Endothelial cell of umbilical vein (primary cell): ENCODE results near the gene ZNF688. TPM values are rescaled to one million over a fixed set of nuclear protein-coding genes. Genes with fewer than 3 reads are reported as not detected.

Experiments used
- BruUV-seq: library from RNA; stranded (reverse); fragments of 400-500 nt; replicated peaks from 2 replicates; lab custom pipeline; 2021; lab: Mats Ljungman, UMichigan
- CTCF ChIA-PET: fragments of 300-600, 350-600 bp; sonication (Branson Sonifier 250); formaldehyde crosslinking; loops from one replicate; lab custom pipeline; 2021; ENCODE audit warnings: antibody characterized with exemption, inconsistent platforms; lab: Charles Lee
- POLR2A ChIA-PET: fragments of 300-600, 350-600 bp; sonication (Branson Sonifier 250); formaldehyde crosslinking; loops from one replicate; lab custom pipeline; 2021; ENCODE audit warnings: antibody characterized with exemption, inconsistent platforms; lab: Charles Lee
- DNase-seq: peaks from one replicate; pipeline ENCODE4 v3.0.0-alpha.2; 2011; ENCODE audit warnings: low read depth, low spot score
- FAIRE-seq: peaks from 2 replicates; lab custom pipeline; 2011; peaks lifted over from hg19 to GRCh38; lab: Jason Lieb, UNC
- H2AFZ ChIP-seq: 2 replicates; pipeline ENCODE4 v1.6.0; 2012; ENCODE audit warnings: low read depth, low read length, control low read depth, inconsistent platforms
- H3K27ac ChIP-seq: 2 replicates; pipeline ENCODE4 v1.5.1; 2011; ENCODE audit warnings: low read depth, mild to moderate bottlenecking, control low read depth, low read length, moderate library complexity; ENCODE audit not compliant: insufficient read depth
- H3K27me3 ChIP-seq, 2 experiments: 2 replicates each; pipeline versions ENCODE4 v1.6.0 to v1.6.1; 2011; ENCODE audit warnings: low read length in 2 of 2, mixed read lengths in 1 of 2; ENCODE audit not compliant: control insufficient read depth in 2 of 2, insufficient read depth in 2 of 2
- H3K36me3 ChIP-seq, 2 experiments: 2 replicates in 1 of 2; 3 replicates in 1 of 2; pipeline ENCODE4 v1.5.1; 2011; ENCODE audit warnings: low read length in 2 of 2, mild to moderate bottlenecking in 1 of 2, moderate library complexity in 1 of 2; ENCODE audit not compliant: control insufficient read depth in 2 of 2, insufficient read depth in 2 of 2; ENCODE audit errors: extremely low read depth in 1 of 2
- H3K4me1 ChIP-seq: 3 replicates; pipeline ENCODE4 v1.5.1; 2011; ENCODE audit warnings: mild to moderate bottlenecking, low read length; ENCODE audit not compliant: control insufficient read depth, insufficient read depth; ENCODE audit errors: extremely low read depth
- H3K4me2 ChIP-seq: 2 replicates; pipeline ENCODE4 v1.6.1; 2011; ENCODE audit warnings: low read length, control low read depth, mixed read lengths; ENCODE audit not compliant: insufficient read depth
- H3K4me3 ChIP-seq, 3 experiments: fragments of 200-600 bp in 1 of 3; sonication (generic), shearing (Covaris generic) in 1 of 3; replicated peaks in 1 of 3; 2 replicates each; pipeline ENCODE4 v1.5.1; 2011 to 2016; ENCODE audit warnings: control low read depth in 3 of 3, low read length in 3 of 3, mild to moderate bottlenecking in 2 of 3, inconsistent platforms in 1 of 3, low read depth in 1 of 3, moderate library complexity in 1 of 3; ENCODE audit not compliant: insufficient read depth in 1 of 3
- H3K79me2 ChIP-seq: 2 replicates; pipeline ENCODE4 v1.6.0; 2012; ENCODE audit warnings: low read length, inconsistent platforms; ENCODE audit not compliant: control insufficient read depth, insufficient read depth
- H3K9ac ChIP-seq: replicated peaks from 2 replicates; pipeline ENCODE3; 2011; ENCODE audit warnings: low read length, control low read depth; ENCODE audit not compliant: insufficient read depth; ENCODE audit errors: extremely low read depth
- H3K9me1 ChIP-seq: replicated peaks from 3 replicates; pipeline ENCODE4 v1.6.0; 2011; ENCODE audit warnings: mild to moderate bottlenecking, low read length; ENCODE audit not compliant: control insufficient read depth, insufficient read depth; ENCODE audit errors: extremely low read depth
- H3K9me3 ChIP-seq: replicated peaks from 2 replicates; pipeline ENCODE4 v1.5.1; 2012; ENCODE audit warnings: low read length, inconsistent platforms; ENCODE audit not compliant: control insufficient read depth, insufficient read depth
- H4K20me1 ChIP-seq: replicated peaks from 2 replicates; pipeline ENCODE3; 2011; ENCODE audit warnings: mild to moderate bottlenecking, low read length; ENCODE audit not compliant: control insufficient read depth, insufficient read depth; ENCODE audit errors: extremely low read depth
- CTCF ChIP-seq, 2 donors: IDR thresholded peaks; 1 replicate in 1 of 2; 2 replicates in 1 of 2; pipeline ENCODE4 v1.5.1; 2011; ENCODE audit warnings: low read length in 2 of 2, mild to moderate bottlenecking in 2 of 2, moderate library complexity in 2 of 2, control low read depth in 1 of 2, inconsistent platforms in 1 of 2, low read depth in 1 of 2; ENCODE audit not compliant: insufficient read depth in 1 of 2; ENCODE audit errors: extremely low read depth in 1 of 2
- GATA2 ChIP-seq: IDR thresholded peaks from 2 replicates; pipeline ENCODE4 v1.7.0; 2011; ENCODE audit warnings: low read depth, mild to moderate bottlenecking, moderate library complexity, mixed read lengths, low read length; ENCODE audit not compliant: insufficient read length, insufficient read depth
- JUN ChIP-seq: IDR thresholded peaks from 2 replicates; pipeline ENCODE4 v1.6.1; 2011; ENCODE audit warnings: borderline replicate concordance, low read depth; ENCODE audit not compliant: insufficient read length, insufficient read depth
- MAX ChIP-seq: IDR thresholded peaks from 2 replicates; pipeline ENCODE4 v1.6.1; 2011; ENCODE audit not compliant: insufficient read depth, insufficient read length
- MYC ChIP-seq: IDR thresholded peaks from one replicate; pipeline ENCODE4 v1.6.1; 2011; ENCODE audit warnings: mild to moderate bottlenecking, low read depth, low read length
- POLR2A ChIP-seq: IDR thresholded peaks from 2 replicates; pipeline ENCODE4 v1.6.1; 2012; ENCODE audit warnings: low read depth, mild to moderate bottlenecking, control low read depth, low read length
- POLR2AphosphoS5 ChIP-seq: IDR thresholded peaks from 2 replicates; pipeline ENCODE4 v1.6.1; 2012; ENCODE audit warnings: low read depth, mild to moderate bottlenecking, control low read depth, low read length, moderate library complexity; ENCODE audit not compliant: insufficient read depth
- dilution Hi-C: fragments of 300-500 bp; cut with MboI; formaldehyde crosslinking; loops from one replicate; pipeline ENCODE4 v1.15.0; 2019; ENCODE audit warnings: low sequenced_read_pairs; ENCODE audit not compliant: extremely low pct_ligation_motif_present
- intact Hi-C: fragments of 100-400 bp; cut with micrococcal nuclease; formaldehyde crosslinking; loops from one replicate; pipeline ENCODE4 v1.10.0; 2022
- polyA plus RNA-seq, 4 experiments: library from polyadenylated mRNA; depleted of rRNA in 3 of 4; stranded (reverse) in 3 of 4; unstranded in 1 of 4; fragments of >200 nt; gene quantifications; 2 replicates each; pipeline versions ENCODE4 v1.2.1 to v1.2.3, GENCODE V29; 2011 to 2012; ENCODE audit warnings: missing spikeins in 1 of 4
- total RNA-seq: library from RNA; stranded (reverse); gene quantifications from 2 replicates; pipeline ENCODE4 v1.2.3, GENCODE V29; 2021

ZNF688 gene
- total and polyA plus RNA-seq, 2 donors (not counting 3 experiments of a cell fraction or from before 2014, with no cell fraction given): 5.4 to 10.9 TPM

- Histone ChIP-seq H3K79me2 (no peaks in the 10 kb centered on the region), H3K36me3 (no peaks in the 10 kb centered on the region), H2AFZ (no peak overlapping the region), H3K27ac (no peak overlapping the region), H3K4me1 (peaks cover 8% of the 10 kb centered on the region), H3K9me1 (no peaks in the 10 kb centered on the region), H3K9me3 (no peaks in the 10 kb centered on the region), H4K20me1 (no peaks in the 10 kb centered on the region), H3K4me3 (no peak overlapping the region), H3K27me3 (peaks cover 0 to 4% of the 10 kb centered on the region in 2 experiments), H3K9ac (no peak overlapping the region), H3K4me2 (no peak overlapping the region)
- ChIA-PET CTCF (interaction anchor here (1.3 to 2.2 kb wide), 4 partner anchors 30 to 136 kb away, joined by 3 to 7 read pairs (median 5); partner anchors contain the start of gene DCTPP1), POLR2A (no interaction called here)
- FAIRE-seq (no peak), DNase-seq (no peak)
- no peak for TF ChIP-seq POLR2A
- TF ChIP-seq MAX: no peak
- no TSS peak for BruUV-seq
- dilution Hi-C loops (no loop called here), intact Hi-C loops (no loop called here)
These were observed 6.0 kb downstream of the ZNF688 start for GRCh38 chr16:30565526-30565925.

GRCh38 chr16:30562021-30562420, 9.5 kb downstream of the ZNF688 start:
- no peak for TF ChIP-seq MYC
- TF ChIP-seq GATA2: no peak
- TF ChIP-seq CTCF (IDR thresholded peaks at IDR 0.05; ENCODE audit: extremely low read depth in 1 of 2, insufficient read depth in 1 of 2, low read depth in 1 of 2, low read length in 2 of 2): no peak
- no peak for TF ChIP-seq JUN
- TF ChIP-seq POLR2AphosphoS5: no peak
- no peak for TF ChIP-seq POLR2A
- TF ChIP-seq MAX: no peak
- Histone ChIP-seq H3K79me2 (peaks cover 9% of the 10 kb centered on the region), H3K4me3 (no peak overlapping the region), H3K27me3 (peaks cover 0 to 4% of the 10 kb centered on the region in 2 experiments), H3K9me3 (no peaks in the 10 kb centered on the region), H3K4me1 (peaks cover 9% of the 10 kb centered on the region), H2AFZ (no peak overlapping the region), H3K9me1 (no peaks in the 10 kb centered on the region), H4K20me1 (no peaks in the 10 kb centered on the region), H3K4me2 (no peak overlapping the region), H3K9ac (no peak overlapping the region), H3K36me3 (no peaks in the 10 kb centered on the region), H3K27ac (no peak overlapping the region)
- ChIA-PET CTCF (interaction anchor here (1.2 to 1.8 kb wide), 2 partner anchors 27 to 132 kb away, joined by 4 to 6 read pairs; partner anchors contain the start of genes DCTPP1 and ZNF747), POLR2A (no interaction called here)
- FAIRE-seq (no peak), DNase-seq (no peak)
- dilution Hi-C loops (no loop called here), intact Hi-C loops (no loop called here)
- BruUV-seq: no TSS peak
